Calu3 (cell line): ENCODE measurements around the gene FGF11. TPM values are rescaled to one million over a fixed set of nuclear protein-coding genes. Genes with fewer than 3 reads are reported as not detected.
A peak's percentile ranks its signal among the peaks of the same experiment; 100 is the strongest.

Experiments
- Bru-seq: library from RNA; stranded (reverse); fragments of 400-500 nt; gene quantifications from one replicate; lab custom pipeline; 2021; lab: Mats Ljungman, UMichigan
- BruChase-seq, 2 experiments: library from RNA; stranded (reverse); fragments of 400-500 nt; gene quantifications; one replicate each; lab custom pipeline; 2021; lab: Mats Ljungman, UMichigan
- BruUV-seq: library from RNA; stranded (reverse); fragments of 400-500 nt; replicated peaks from 2 replicates; lab custom pipeline; 2021; lab: Mats Ljungman, UMichigan
- CTCF ChIA-PET: fragments of 300-600 bp; sonication (Branson Sonifier 250); formaldehyde crosslinking; loops from one replicate; lab custom pipeline; 2022; ENCODE audit warnings: antibody characterized with exemption; lab: Charles Lee
- DNase-seq: peaks from one replicate; pipeline ENCODE4 v3.0.0; 2022
- H3K27ac Mint-ChIP-seq: one replicate; pipeline ENCODE4 v1.8.0; 2022; ENCODE audit warnings: mixed read lengths; ENCODE audit not compliant: unreplicated experiment
- H3K27me3 Mint-ChIP-seq: one replicate; pipeline ENCODE4 v1.8.0; 2022; ENCODE audit warnings: mixed read lengths; ENCODE audit not compliant: unreplicated experiment
- H3K36me3 Mint-ChIP-seq: one replicate; pipeline ENCODE4 v1.8.0; 2022; ENCODE audit warnings: mild to moderate bottlenecking, moderate library complexity, mixed read lengths; ENCODE audit not compliant: insufficient read depth, unreplicated experiment
- H3K4me1 Mint-ChIP-seq: one replicate; pipeline ENCODE4 v1.8.0; 2022; ENCODE audit warnings: mild to moderate bottlenecking, low read depth, mixed read lengths; ENCODE audit not compliant: unreplicated experiment
- H3K4me3 Mint-ChIP-seq: one replicate; pipeline ENCODE4 v1.8.0; 2022; ENCODE audit warnings: mild to moderate bottlenecking, low read depth, moderate library complexity, mixed read lengths; ENCODE audit not compliant: unreplicated experiment
- H3K9me3 Mint-ChIP-seq: one replicate; pipeline ENCODE4 v1.8.0; 2022; ENCODE audit warnings: low read depth, mixed read lengths; ENCODE audit not compliant: unreplicated experiment
- CTCF ChIP-seq: fragments of 200-600 bp; IDR thresholded peaks from one replicate; pipeline ENCODE4 v1.8.0; 2022; ENCODE audit warnings: antibody characterized with exemption; ENCODE audit not compliant: unreplicated experiment
- intact Hi-C: fragments of 100-400 bp; cut with micrococcal nuclease; formaldehyde crosslinking; loops from one replicate; pipeline ENCODE4 v1.10.0; 2022; ENCODE audit not compliant: unreplicated experiment
- long read RNA-seq: library from polyadenylated mRNA; stranded (forward); transcript quantifications from one replicate; pipeline ENCODE4 v2.0.0, GENCODE V29; 2022
- total RNA-seq: library from RNA; stranded (reverse); gene quantifications from 2 replicates; pipeline ENCODE4 v1.2.3, GENCODE V29; 2022

FGF11 gene
- 1.2 and 2.1 TPM in 2 replicates for total RNA-seq
- Bru-seq, nascent RNA: percentile 36 among the genes with signal in this experiment
- BruChase-seq, experiment 1, labeled RNA remaining after a 6-hour chase: percentile 60 among the genes with signal in this experiment
- BruChase-seq, experiment 2, labeled RNA remaining after a 2-hour chase: percentile 60 among the genes with signal in this experiment
- long read RNA-seq: 0 reads

DNA sequence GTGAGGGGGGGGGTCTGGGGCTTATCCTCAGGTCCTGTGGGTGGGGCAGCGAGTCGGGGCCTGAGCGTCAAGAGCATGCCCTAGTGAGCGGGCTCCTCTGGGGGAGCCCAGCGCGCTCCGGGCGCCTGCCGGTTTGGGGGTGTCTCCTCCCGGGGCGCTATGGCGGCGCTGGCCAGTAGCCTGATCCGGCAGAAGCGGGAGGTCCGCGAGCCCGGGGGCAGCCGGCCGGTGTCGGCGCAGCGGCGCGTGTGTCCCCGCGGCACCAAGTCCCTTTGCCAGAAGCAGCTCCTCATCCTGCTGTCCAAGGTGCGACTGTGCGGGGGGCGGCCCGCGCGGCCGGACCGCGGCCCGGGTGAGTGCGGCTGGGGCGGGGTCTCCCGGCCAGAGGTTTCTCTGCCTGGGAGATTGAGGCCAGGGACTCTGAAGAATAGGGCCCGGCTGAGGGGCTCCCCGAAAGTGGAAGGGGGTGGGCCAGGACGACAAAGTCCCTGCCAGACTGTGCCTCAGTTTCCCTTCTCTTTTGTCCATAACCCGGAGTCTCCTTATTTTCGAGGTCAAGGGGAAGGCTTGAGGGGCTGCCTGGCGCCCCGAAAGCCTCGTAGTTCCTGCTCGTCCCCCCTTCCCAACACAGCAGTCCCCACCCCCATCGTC, at the start of gene FGF11:
FGF11 (plus strand) TSS at position 51 of the 651 bp plus-strand sequence; CDS start at position 160, 109 bp downstream.
- peak within 1 kb of the TSS; percentile 72 for H3K4me3 Mint-ChIP-seq
- intact Hi-C loops: loop anchor here (5.0 kb wide), 3 partner anchors 38 to 123 kb away; partner anchors contain the start of genes KCTD11, SENP3 and ZBTB4
- TF ChIP-seq CTCF: no peak
- no peak for DNase-seq
- H3K27me3 Mint-ChIP-seq: peaks cover 62% of the 10 kb centered on the region
- BruUV-seq: no TSS peak
- H3K36me3 Mint-ChIP-seq: peaks cover 38% of the 10 kb centered on the region
- peak within 1 kb of the TSS; percentile 72 for H3K27ac Mint-ChIP-seq
- no peaks in the 10 kb centered on the region for H3K9me3 Mint-ChIP-seq
- CTCF ChIA-PET: no interaction called here
- peaks cover 7% of the 10 kb centered on the region for H3K4me1 Mint-ChIP-seq

GRCh38 chr17:7389924-7390910, 49.1 kb upstream of the FGF11 start:
- TSS peak; percentile 13 for BruUV-seq
- CTCF ChIA-PET: no interaction called here
- intact Hi-C loops: no loop called here

DNA sequence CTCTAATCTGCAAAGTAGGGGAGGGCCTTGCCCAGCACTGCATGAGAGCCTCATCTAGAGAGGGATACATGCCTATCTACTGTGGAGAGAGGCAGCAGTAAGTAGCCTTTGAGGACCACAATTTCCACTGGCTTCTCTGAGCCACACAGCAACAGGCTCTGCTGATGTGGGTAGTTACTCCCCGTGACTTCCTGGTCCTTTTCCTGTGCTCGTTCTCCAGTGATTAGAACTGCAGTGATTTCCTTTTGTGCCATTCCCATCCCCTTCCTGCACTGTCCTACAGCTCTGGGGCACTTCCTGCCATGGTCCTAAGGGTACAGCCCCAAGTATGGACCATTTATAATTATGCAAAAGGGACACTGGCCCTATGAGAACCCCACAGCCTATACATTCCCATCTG, 48.0 kb upstream of the FGF11 start:
- Mint-ChIP-seq H3K4me3 (no peak overlapping the region), H3K27ac (no peak overlapping the region), H3K4me1 (peaks cover 8% of the 10 kb centered on the region), H3K27me3 (no peaks in the 10 kb centered on the region), H3K36me3 (peaks cover 31% of the 10 kb centered on the region), H3K9me3 (no peaks in the 10 kb centered on the region)
- no peak for DNase-seq
- TF ChIP-seq CTCF: no peak
- no TSS peak for BruUV-seq
- CTCF ChIA-PET: no interaction called here
- intact Hi-C loops: no loop called here

More at GRCh38 chr17:7389924-7390910, 49.1 kb upstream of the FGF11 start:
- Mint-ChIP-seq H3K9me3 (no peaks in the 10 kb centered on the region), H3K27ac (no peak overlapping the region), H3K4me3 (no peak overlapping the region), H3K27me3 (no peaks in the 10 kb centered on the region), H3K36me3 (peaks cover 37% of the 10 kb centered on the region), H3K4me1 (peaks cover 7% of the 10 kb centered on the region)
- TF ChIP-seq CTCF: no peak
- no peak for DNase-seq
